ENCODE measurements around the gene RPL36.
"Not testable (repeated sequence)": the region's sequence is repeated elsewhere in the genome, so short reads cannot be mapped to it uniquely, and the experiment has no call there.

Gene RPL36

GRCh38 chr19:5700455-5701092 lies 10.5 kb downstream of the RPL36 start:
- no peak for DNase-seq (ENCODE audit: extremely low spot score, insufficient read length, low read depth)
- no peak for FAIRE-seq

GRCh38 chr19:5702053-5702410 lies 11.9 kb downstream of the RPL36 start:
- DNase-seq (ENCODE audit: extremely low spot score, insufficient read length, low read depth); FAIRE-seq: not testable (repeated sequence)

DNA sequence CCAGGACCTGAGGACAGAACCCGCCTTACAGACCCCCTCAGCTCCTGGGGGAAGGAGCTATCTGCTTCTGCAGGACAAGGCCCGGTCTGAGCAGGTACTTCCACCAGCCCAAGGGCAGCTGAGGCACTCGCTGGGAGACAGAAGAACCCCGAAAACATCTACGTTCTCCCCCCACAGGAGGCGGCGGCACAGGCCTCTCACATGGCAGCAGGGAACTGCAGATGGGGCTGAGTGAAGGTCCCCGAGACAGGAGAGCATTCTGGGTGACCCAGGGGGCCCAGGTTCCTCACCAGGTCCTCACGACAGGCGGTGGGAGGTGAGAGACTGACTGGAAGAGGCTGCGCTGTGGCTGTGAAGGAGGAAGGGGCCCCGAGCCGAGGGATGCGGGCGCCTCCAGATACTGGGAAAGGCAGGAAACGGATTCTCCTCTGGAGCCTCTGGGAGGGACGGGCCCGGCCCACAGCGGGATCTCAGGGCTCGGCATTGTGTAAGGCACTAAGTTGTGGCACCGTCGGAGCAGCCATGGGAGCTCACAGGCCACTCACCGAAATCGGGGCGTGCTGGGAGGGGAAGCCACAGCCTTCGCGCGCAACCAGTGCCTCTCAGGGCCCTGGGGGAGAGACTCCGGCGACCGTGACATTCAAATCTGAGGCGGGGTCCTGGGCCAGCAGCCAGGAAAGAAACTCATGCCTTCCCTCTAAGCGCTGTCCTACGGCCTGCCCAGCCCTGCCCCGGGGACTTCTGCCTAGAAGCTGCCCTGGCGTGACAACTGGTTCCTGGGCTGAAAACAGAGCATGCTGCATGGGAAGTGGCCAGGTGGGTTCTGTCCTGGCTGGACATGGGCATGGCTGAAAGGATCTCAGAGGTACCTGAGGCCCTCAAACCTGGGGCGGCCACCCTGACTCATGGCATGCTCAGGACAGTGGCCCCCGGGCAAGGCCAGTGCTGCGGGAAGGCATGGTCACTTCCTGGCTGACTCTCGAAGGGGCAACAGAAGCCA lies 14.0 kb downstream of the RPL36 start:
- no peak for DNase-seq (ENCODE audit: extremely low spot score, insufficient read length, low read depth)
- FAIRE-seq = no peak

- FAIRE-seq (no peak), DNase-seq (ENCODE audit: extremely low spot score, insufficient read length, low read depth) (no peak)
Measured at GRCh38 chr19:5705552-5705951, 15.5 kb downstream of the RPL36 start.

DNA sequence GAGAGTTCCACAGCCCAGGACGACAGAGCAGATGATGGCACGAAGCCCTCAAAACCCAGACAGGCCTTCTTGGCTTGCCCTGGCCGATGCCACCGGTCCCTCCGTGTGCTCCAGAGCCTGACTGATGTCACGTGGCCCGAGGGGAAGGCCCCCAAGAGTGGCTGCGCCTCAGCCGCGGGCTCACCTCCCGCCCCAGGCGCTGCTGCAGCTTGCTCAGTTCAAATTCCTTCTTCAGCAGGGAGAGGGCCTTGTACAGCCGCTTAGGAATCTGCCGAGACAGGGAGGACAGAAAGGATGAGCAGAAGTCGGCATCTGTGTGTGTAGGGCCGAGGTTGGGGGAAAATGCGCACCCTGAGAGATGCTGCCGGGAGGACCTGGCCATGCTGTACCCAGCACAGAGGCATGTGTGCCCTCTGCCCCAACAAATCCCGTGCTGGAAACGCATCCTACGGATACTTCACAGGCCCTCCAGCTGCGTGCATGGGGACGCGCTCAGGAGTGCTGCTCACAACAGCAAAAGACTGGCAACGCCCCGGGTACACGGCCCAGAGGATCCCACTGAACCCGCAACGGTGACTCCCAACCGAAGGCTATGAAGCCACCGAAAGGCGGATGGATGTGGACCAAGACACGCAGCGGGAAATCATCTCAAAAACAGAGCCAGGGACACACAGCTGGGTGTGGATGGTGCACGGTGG lies 16.9 kb downstream of the RPL36 start:
- DNase-seq (ENCODE audit: extremely low spot score, insufficient read length, low read depth) = no peak
- no peak for FAIRE-seq

DNA sequence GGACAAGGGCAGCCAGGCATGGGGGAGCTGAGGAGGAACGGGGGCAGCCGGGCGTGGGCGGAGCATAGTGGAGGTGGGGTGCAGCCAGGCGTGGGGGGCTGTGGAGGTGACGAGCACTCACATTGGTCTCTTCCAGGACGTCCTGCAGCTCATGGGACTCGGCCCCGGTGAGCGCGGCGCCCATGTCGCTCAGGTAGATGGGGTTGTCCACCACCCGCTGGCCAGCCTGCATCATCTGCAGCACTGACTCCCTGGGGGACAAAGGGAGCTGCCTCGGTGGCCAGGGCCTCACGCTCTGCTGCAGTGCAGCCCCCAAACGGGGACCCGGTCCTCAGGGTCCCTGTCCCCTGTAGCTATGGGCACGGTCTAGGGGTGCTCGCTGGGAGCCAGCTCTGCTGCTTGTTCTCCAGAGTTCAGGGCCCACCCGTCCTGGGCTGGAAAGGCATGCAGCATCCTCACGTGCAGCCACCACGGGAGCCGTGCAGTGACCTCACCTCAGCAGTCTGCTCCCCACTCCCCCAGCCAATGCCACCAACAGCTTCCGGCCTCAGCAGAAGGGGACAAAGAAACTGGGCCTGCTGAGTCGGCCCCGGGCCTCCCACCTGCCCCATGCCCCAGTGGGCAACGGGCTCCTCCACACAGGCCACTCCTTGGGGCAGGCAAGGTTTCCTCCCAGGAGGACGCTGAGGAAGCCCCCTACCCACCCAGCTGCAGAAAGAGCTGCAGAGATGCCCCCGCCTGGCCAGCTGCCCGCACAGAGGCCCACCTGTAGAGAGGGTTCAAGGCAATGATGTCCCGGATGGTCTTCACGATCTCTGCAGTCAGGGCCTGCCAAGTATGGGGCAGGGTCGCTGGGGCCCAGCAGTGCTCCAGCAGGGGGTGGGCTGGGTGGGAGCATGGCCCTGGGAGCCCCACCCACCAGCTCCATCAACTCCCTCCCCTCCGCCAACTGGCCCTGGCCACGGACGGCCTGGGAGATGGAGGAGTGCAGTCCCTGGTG lies 17.8 kb downstream of the RPL36 start:
- DNase-seq (ENCODE audit: extremely low spot score, insufficient read length, low read depth) (no peak), FAIRE-seq (no peak)

GRCh38 chr19:5711025-5711424 lies 20.9 kb downstream of the RPL36 start:
- FAIRE-seq (no peak), DNase-seq (ENCODE audit: extremely low spot score, insufficient read length, low read depth) (no peak)

GRCh38 chr19:5711713-5712161 lies 21.6 kb downstream of the RPL36 start:
- no peak for DNase-seq (ENCODE audit: extremely low spot score, insufficient read length, low read depth)

GRCh38 chr19:5713228-5713627 lies 23.1 kb downstream of the RPL36 start:
- FAIRE-seq = no peak

More at GRCh38 chr19:5711713-5712161, 21.6 kb downstream of the RPL36 start:
- no peak for FAIRE-seq

DNA sequence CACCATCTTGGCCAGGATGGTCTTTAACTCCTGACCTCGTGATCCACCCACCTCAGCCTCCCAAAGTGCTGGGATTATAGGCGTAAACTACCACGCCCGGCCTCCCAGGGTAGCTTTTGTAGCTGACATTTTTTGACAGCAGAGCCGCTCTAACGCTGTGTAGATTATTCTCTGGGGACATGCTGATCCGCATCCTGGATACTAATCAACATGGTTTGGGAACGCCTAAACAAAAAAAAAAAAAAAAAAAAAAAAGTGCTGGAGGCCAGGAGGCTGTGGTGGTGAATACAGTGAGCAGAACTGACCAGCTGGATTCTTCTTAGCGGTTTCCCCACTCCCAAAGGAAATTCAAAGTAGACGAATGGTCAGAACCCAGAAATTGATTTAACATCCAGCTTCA lies 24.7 kb downstream of the RPL36 start:
- no peak for DNase-seq (ENCODE audit: extremely low spot score, insufficient read length, low read depth)
- no peak for FAIRE-seq

More at GRCh38 chr19:5713228-5713627, 23.1 kb downstream of the RPL36 start:
- DNase-seq (ENCODE audit: extremely low spot score, insufficient read length, low read depth) = no peak

DNA sequence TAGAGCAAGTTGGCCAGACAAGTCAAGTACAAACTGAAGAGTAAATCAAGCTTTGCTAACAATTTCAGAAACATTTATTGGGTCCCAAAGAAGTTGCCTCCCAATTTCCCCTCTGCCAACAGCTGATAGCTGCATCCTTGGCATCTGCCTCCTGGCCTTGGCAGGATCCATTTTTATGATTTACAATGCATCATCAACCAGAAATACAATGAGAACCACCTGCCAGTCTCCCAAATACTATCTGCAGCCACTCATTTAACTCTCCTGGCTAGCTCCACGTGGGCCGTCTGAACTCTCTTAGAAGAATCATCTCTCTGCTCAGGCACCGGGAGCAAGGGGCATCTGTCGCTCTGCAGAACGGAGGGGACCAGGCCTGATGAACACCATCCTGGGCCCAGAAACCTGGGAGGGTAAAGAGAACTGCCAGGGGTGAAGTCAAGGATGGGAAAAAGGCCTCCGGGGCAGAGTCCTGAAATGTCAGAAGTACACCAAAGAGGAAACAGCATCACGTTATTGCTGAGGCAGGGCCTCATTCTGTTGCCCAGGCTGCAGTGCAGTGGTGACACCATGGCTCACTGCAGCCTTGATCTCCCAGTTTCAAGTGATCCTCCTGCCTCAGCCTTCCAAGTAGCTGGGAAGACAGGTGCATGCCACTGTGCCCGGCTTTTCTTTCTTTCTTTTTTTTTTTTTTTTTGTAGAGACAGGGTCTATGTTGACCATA lies 27.3 kb downstream of the RPL36 start:
- no peak for DNase-seq (ENCODE audit: extremely low spot score, insufficient read length, low read depth)
- no peak for FAIRE-seq

DNA sequence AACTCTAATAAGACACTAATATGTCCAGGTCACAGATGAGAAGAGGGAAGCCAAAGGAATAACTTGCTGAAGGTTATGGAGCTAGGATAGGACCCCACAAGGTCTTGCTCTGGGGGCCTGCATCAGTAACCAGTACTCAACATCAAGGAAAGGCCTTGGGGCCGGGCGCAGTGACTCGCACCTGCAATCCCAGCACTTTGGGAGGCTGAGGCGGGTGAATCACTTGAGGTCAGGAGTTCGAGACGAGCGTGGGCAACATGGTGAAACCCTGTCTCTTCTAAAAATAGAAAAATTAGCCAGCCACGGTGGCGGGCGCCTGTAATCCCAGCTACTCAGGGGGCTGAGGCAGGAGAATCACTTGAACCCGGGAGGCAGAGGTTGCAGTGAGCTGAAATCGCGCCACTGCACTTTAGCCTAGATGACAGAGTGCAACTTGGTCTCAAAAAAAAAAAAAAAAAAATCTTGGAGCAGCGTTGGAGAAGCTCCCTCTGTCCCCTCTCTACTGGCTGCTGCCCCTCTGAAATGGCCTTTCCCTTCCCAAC lies 28.0 kb downstream of the RPL36 start:
- FAIRE-seq (no peak), DNase-seq (ENCODE audit: extremely low spot score, insufficient read length, low read depth) (no peak)

DNA sequence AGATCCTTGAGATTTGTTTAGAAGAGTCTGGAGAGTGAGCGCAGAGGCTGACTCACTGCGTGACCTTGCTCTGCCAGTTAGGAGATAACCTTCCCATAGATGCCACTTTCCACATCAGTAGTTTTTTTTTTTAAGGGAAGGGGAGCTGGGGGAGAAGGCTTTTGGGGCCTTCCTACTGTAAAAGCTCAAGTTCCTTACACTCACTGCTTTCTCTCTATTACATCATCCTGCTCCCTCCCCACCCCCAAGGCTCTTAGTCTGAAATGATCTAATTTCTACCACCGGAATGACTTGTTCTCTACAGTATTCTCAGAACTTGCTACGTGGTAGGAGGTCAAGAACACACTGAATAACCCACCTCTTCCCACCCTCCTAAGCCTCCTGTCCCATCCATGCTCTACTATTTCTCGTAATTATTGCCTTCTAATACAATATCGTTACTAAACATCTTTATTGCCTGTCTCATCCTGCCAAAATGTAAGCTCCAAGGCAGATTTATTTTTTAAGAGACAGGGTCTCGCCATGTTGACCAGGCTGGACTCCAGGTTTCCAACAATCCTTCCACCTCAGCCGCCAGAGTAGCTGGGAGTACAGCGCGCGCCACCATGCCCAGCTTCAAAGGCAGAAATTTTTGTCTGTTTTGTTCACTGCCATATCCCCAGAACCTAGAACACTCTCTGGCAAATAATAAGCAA lies 28.6 kb downstream of the RPL36 start:
- FAIRE-seq (no peak), DNase-seq (ENCODE audit: extremely low spot score, insufficient read length, low read depth) (no peak)

- no peak for DNase-seq (ENCODE audit: extremely low spot score, insufficient read length, low read depth)
- no peak for FAIRE-seq
Measured at GRCh38 chr19:5719274-5719960, 29.3 kb downstream of the RPL36 start.

DNA sequence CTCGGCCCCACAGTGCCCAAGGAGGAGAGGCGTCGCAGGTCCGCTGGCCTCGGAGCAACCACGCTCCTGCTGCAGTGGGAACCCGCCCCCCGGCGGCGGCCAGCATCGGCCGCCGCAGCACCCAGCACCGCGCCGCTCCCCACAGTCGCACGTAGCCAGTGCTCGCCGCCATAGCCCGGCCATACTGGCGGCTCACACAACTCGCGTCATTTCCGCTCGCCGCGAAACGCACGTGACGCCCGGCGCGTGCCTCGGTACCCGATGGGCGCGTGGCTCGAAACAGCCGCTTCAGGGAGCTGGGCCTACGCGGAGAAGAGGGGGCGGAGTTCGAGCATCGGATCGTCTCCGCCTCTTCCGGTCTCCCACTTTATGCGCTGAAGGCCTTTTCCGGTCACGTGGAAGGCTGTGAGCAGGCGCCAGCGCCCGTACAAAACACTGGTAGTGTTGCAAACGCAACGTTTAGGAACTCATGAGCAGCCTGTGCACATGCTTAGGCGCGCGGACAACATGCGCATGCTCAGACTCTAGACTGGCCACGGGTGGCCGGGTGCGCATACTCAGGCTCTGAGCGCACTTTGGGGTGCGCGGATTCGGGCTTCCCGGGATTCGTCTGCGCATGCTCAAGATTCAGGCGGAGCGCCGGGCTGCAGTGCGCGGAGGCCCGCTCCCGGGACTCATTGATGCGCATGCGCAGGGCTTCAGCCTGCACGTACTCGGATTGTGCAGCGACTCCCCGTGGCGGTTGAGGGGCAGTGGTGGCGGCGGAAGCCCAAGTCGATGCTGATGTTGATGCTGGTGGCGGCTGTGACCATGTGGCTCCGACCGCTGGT lies 30.1 kb downstream of the RPL36 start, which contains the start of the genes CATSPERD and LONP1:
CATSPERD (plus strand) TSS at position 677 of the 830 bp plus-strand sequence; CDS start at position 778, 101 bp downstream.
LONP1 (minus strand) TSS at position 186 of the 830 bp plus-strand sequence; CDS start at position 172, 14 bp downstream.
- DNase-seq (ENCODE audit: extremely low spot score, insufficient read length, low read depth) (peak; percentile 99), FAIRE-seq (peak; percentile 96)

- FAIRE-seq (no peak), DNase-seq (ENCODE audit: extremely low spot score, insufficient read length, low read depth) (no peak)
Measured at GRCh38 chr19:5727453-5728050, 37.5 kb downstream of the RPL36 start.
